Pericardium fibroblast (primary cell): ENCODE data around the gene MAMDC4. TPM values are rescaled to one million over a fixed set of nuclear protein-coding genes. Genes with fewer than 3 reads are reported as not detected.

Source experiments
- total RNA-seq: library from RNA; depleted of rRNA; stranded (reverse); fragments of >200 nt; gene quantifications from 2 replicates; pipeline ENCODE4 v1.2.3, GENCODE V29; 2015

The MAMDC4 gene
- total RNA-seq: 0.77 and 1.8 TPM in 2 replicates

DNA sequence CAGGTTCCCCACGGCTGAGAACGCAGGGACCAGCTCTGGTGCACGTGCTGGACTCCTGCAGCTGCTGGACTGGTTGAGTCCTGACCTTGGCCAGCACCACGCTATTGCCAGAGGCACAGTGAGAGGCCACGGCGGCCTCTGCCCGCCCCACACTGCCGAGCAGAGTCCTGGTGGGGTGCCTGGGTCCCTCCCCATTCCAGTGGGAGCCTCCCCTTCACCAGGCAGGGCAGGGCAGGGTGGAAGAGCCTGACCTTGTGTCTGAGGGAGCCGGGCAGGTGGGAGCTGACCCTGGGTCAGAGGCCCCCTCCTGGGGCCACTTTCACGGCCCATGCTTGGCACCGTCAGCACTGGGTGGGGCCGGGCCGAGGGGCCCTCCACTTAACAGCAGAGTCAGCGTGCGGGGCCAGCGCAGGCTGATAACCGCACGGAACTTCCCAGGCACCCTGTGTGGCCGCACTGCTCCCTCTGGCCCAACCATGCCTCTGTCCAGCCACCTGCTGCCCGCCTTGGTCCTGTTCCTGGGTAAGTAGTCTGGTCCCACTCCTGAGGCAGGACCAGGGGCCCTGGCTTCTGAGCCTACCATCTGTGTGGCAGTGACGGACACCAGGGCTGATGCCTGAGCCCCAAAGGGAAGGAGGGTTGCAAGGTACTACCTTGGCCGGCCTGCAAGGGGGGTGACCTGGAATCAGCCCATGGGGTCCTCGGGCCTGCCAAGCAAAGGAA is at the start of gene MAMDC4:
MAMDC4 (plus strand) TSS at position 406 of the 723 bp plus-strand sequence; CDS start at position 477, 71 bp downstream.

DNA sequence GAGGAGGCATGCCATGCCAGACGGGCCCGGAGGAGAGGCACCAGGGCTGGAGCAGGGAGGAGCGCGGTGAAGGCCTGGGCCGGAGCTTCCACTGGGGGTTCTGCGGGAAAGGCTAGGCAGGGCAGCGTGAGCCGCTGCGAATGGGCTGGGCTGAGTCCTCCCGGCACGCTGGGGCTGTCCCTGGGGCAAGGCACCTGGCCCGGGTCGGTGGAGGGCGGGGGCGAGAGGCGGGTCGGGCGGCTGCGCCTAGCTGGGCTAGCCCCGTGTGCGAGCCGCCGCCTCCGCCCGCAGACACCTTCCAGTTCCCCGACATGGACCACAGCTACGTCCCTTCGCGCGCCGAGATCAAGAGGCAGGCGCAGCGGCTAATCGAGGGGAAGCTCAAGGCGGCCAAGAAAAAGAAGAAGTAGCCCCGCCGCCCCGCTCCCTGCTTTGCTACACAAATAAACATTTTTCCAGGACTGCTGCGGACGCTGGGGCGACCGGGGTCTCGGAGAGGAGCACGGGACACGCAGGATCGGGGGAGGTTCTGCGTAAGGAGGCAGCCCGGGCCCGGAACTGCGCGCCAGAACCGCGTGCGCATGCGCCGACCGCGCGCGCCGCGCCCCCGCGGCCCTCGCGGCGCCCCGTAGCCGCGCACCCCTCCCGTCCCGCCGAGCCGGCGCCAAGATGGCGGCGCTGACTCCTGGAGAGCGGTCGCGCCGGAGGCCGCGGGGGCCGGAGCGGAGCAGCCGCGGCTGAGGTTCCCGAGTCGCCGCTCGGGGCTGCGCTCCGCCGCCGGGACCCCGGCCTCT is 44.7 kb upstream of the MAMDC4 start, which contains the start of gene RABL6:
RABL6 (plus strand) TSS at position 668 of the 794 bp plus-strand sequence. CDS start 249 bp downstream, outside the sequence.

DNA sequence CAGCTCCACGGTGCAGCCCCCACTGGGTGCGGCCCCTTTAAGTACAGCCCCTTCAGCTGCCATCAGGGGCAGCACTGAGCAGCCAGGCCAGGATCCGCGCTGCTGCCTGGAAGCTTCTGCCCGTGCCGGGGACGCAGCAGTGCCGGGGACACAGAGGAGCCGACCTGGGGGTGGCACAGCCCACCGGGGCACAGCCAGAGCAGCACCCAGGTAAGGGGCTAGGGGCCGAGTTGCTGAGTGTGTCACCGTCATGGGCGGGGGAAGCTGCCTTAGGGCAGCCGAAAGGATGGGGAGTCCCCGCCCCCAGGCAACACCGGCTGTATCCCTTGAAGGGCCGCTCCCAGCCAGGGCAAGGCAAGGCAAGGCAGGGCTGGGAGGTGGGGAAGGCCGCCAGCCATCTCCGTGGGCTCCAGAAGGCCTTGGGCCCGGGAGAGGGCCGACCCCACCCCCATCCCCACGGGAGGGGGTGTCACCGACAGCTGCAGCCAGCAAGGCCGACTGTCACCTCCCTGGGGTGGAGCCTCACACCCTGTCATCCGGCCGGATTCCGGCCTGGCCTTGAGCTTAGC is 9.7 kb upstream of the MAMDC4 start, which contains the start of gene AJM1:
AJM1 (plus strand) TSS at position 99 of the 569 bp plus-strand sequence. CDS start 1,937 bp downstream, outside the sequence.

DNA sequence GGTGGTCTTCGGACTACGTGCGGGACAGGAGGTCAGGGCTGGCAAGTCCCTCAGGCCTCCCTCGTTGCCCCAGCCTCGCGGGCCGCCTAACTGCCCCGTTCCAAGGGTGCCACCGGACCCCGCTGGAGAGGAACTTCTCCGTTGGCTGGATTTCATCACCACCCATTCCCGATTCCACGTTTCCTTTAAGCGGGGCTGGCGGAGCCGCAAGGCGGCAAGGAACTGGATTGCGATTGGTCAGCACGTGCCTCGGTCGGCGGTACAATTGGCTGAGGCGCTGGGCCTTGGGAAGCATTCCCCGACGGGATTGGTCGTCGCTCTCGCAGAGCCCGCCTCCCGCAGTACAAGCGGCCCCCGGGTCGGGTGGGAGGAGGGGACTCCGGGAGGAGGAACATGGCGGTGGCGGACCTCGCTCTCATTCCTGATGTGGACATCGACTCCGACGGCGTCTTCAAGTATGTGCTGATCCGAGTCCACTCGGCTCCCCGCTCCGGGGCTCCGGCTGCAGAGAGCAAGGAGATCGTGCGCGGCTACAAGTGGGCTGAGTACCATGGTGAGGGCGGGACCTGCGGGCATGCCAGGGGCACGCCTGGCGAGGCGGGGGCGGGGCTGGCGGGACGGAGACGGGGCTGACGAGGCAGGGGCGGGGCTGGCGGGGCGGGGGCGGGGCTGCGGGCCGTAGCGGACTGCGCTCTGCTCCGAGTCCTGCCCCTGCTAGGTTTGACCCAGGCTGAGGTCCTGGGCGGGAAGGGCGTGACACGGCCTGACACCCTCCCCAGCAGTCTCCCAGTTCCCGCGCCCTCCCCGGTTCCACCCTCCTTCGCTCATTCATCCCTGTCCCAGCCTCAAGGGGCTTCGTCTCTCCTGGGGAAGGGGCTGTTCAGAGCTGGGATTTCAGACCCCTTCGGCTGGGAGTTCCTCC is 2.8 kb upstream of the MAMDC4 start, which contains the start of gene PHPT1:
PHPT1 (plus strand) TSS at position 372 of the 922 bp plus-strand sequence; CDS start at position 394, 22 bp downstream.

DNA sequence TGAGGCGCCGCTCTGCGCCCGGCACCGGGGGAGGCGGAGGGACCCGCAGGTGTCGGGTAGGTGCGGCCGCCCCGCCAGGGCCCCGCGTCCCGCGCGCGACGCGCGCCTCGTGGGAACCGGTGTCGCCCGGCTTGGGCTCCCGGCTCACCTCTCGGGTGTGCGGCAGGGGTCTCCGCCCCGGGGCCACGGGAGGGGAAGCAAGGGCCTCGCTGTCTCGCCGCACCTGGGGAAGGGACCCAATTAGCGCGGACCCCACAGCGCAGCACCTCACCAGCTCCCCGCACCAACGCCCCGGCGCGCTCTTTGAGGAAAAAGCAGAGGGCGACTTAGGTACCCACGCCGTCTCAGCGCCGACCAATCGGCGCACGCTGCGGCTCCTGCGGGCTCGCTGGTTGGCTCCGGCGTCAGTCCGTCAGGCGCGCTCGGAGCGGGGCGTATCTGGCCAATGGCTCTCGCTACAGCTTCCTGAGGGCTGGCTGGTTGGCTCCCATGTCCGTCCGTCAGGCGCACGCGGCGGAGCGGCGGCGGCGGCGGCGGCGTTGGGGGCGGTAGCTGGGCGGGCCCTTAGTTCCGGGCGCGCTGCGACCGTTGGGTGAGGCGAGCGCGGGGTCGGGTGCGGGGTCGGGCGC is 33.9 kb downstream of the MAMDC4 start, which contains the start of gene TRAF2:
TRAF2 (plus strand) TSS at position 567 of the 629 bp plus-strand sequence. CDS start 12,225 bp downstream, outside the sequence.

Other genes with a start within 250 kb of the MAMDC4 start
- gene EGFL7, start 189.4 kb upstream of the MAMDC4 start, total RNA-seq: 44.8 and 72.6 TPM in 2 replicates
- 36.3 and 44.7 TPM in 2 replicates for gene AGPAT2, start 164.9 kb upstream of the MAMDC4 start, total RNA-seq
- 5.3 and 16.5 TPM in 2 replicates for gene DIPK1B, start 139.8 kb upstream of the MAMDC4 start, total RNA-seq
- not detected in 2 replicates for gene LCN10, start 109.4 kb upstream of the MAMDC4 start, total RNA-seq
- gene LCN6, start 103.8 kb upstream of the MAMDC4 start, total RNA-seq: not detected in 2 replicates
- not detected in 2 replicates for gene LCN8, start 94.1 kb upstream of the MAMDC4 start, total RNA-seq
- not detected in 2 replicates for gene LCN15, start 87.8 kb upstream of the MAMDC4 start, total RNA-seq
- gene TMEM141, start 61.0 kb upstream of the MAMDC4 start, total RNA-seq: 86.8 and 179 TPM in 2 replicates
- gene CCDC183, start 56.0 kb upstream of the MAMDC4 start, total RNA-seq: 0.35 TPM in 1 of 2 replicates, not detected in the other
- gene RABL6, start 44.4 kb upstream of the MAMDC4 start, total RNA-seq: 69.3 and 72.9 TPM in 2 replicates
- 2.0 TPM in 2 replicates for gene AJM1, start 9.9 kb upstream of the MAMDC4 start, total RNA-seq
- 83.2 and 140 TPM in 2 replicates for gene PHPT1, start 2.9 kb upstream of the MAMDC4 start, total RNA-seq
- gene EDF1, start 14.0 kb downstream of the MAMDC4 start, total RNA-seq: 303 and 404 TPM in 2 replicates
- gene TRAF2, start 34.2 kb downstream of the MAMDC4 start, total RNA-seq: 3.4 and 4.9 TPM in 2 replicates
- 152 and 153 TPM in 2 replicates for gene FBXW5, start 92.4 kb downstream of the MAMDC4 start, total RNA-seq
- gene C8G, start 92.9 kb downstream of the MAMDC4 start, total RNA-seq: not detected in 2 replicates
- gene LCN12, start 99.9 kb downstream of the MAMDC4 start, total RNA-seq: not detected in 2 replicates
- 304 and 428 TPM in 2 replicates for gene PTGDS, start 125.2 kb downstream of the MAMDC4 start, total RNA-seq
- 1.4 and 2.2 TPM in 2 replicates for gene LCNL1, start 130.6 kb downstream of the MAMDC4 start, total RNA-seq
- gene PAXX, start 140.1 kb downstream of the MAMDC4 start, total RNA-seq: 36.9 and 65.2 TPM in 2 replicates
- 11.9 and 74.5 TPM in 2 replicates for gene CLIC3, start 144.2 kb downstream of the MAMDC4 start, total RNA-seq
- 14.5 and 18.3 TPM in 2 replicates for gene ABCA2, start 175.9 kb downstream of the MAMDC4 start, total RNA-seq
- not detected in 2 replicates for gene FUT7, start 179.7 kb downstream of the MAMDC4 start, total RNA-seq
- 54.4 and 67.6 TPM in 2 replicates for gene NPDC1, start 193.8 kb downstream of the MAMDC4 start, total RNA-seq
- gene ENTPD2, start 201.7 kb downstream of the MAMDC4 start, total RNA-seq: 0.09 and 0.12 TPM in 2 replicates
- 0.34 and 0.70 TPM in 2 replicates for gene SAPCD2, start 218.2 kb downstream of the MAMDC4 start, total RNA-seq
- 12.0 and 13.6 TPM in 2 replicates for gene UAP1L1, start 225.2 kb downstream of the MAMDC4 start, total RNA-seq
- 61.3 and 66.3 TPM in 2 replicates for gene MAN1B1, start 234.6 kb downstream of the MAMDC4 start, total RNA-seq